PC-9 (cell line): ENCODE results near the gene MCU. TPM values are rescaled to one million over a fixed set of nuclear protein-coding genes. Genes with fewer than 3 reads are reported as not detected.

Experiments used
- BruUV-seq: library from RNA; stranded (reverse); fragments of 400-500 nt; replicated peaks from 2 replicates; lab custom pipeline; 2021; lab: Mats Ljungman, UMichigan
- CTCF ChIA-PET: fragments of 300-600 bp; sonication (Branson Sonifier 250); formaldehyde crosslinking; loops from one replicate; lab custom pipeline; 2022; ENCODE audit warnings: antibody characterized with exemption; lab: Charles Lee
- POLR2A ChIA-PET: fragments of 300-600 bp; sonication (Branson Sonifier 250); formaldehyde crosslinking; loops from one replicate; lab custom pipeline; 2022; ENCODE audit warnings: antibody characterized with exemption; ENCODE audit not compliant: unreplicated experiment; lab: Charles Lee
- DNase-seq, 2 experiments: peaks; one replicate each; pipeline versions ENCODE4 v3.0.0 to v3.0.0-alpha.2; 2015 to 2022; ENCODE audit warnings: mixed read lengths in 1 of 2
- H2AFZ ChIP-seq: fragments of 200-600 bp; sonication (generic); 2 replicates; pipeline ENCODE4 v1.8.1; 2017; ENCODE audit warnings: antibody characterized with exemption
- H3F3A ChIP-seq: fragments of 200-600 bp; sonication (generic); 2 replicates; pipeline ENCODE4 v1.8.1; 2017; ENCODE audit warnings: antibody characterized with exemption, mild to moderate bottlenecking, low read depth; ENCODE audit not compliant: insufficient read depth
- H3K27ac ChIP-seq: fragments of 200-600 bp; sonication (generic); 2 replicates; pipeline ENCODE4 v1.6.1; 2016; ENCODE audit warnings: mixed run types
- H3K27me3 ChIP-seq: fragments of 200-600 bp; sonication (generic); 2 replicates; pipeline ENCODE4 v1.6.1; 2016; ENCODE audit warnings: low read depth, mixed run types; ENCODE audit not compliant: insufficient read depth
- H3K36me3 ChIP-seq: fragments of 200-600 bp; sonication (generic); 2 replicates; pipeline ENCODE4 v1.6.1; 2016; ENCODE audit warnings: low read depth, mixed run types
- H3K4me1 ChIP-seq: fragments of 200-600 bp; sonication (generic); replicated peaks from 2 replicates; pipeline ENCODE4 v1.6.1; 2016; ENCODE audit warnings: mixed run types; ENCODE audit not compliant: insufficient read depth
- H3K4me2 ChIP-seq: fragments of 200-600 bp; sonication (generic); 2 replicates; pipeline ENCODE4 v1.6.1; 2017; ENCODE audit warnings: mixed run types
- H3K4me3 ChIP-seq: fragments of 200-600 bp; sonication (generic); 2 replicates; pipeline ENCODE4 v1.6.1; 2016; ENCODE audit warnings: mixed run types
- H3K79me2 ChIP-seq: fragments of 200-600 bp; sonication (generic); 2 replicates; pipeline ENCODE4 v1.6.1; 2017; ENCODE audit warnings: low read depth, mixed run types
- H3K9me2 ChIP-seq: fragments of 200-600 bp; sonication (generic); 2 replicates; pipeline ENCODE4 v1.8.1; 2017; ENCODE audit warnings: mild to moderate bottlenecking; ENCODE audit not compliant: insufficient read depth
- H3K9me3 ChIP-seq: fragments of 200-600 bp; sonication (generic); 2 replicates; pipeline ENCODE4 v1.8.1; 2016; ENCODE audit warnings: low read depth; ENCODE audit not compliant: insufficient read depth
- H4K20me1 ChIP-seq: fragments of 200-600 bp; sonication (generic); 2 replicates; pipeline ENCODE4 v1.8.1; 2017; ENCODE audit not compliant: insufficient read depth
- CTCF ChIP-seq: fragments of 200-600 bp; sonication (generic); conservative IDR thresholded peaks from 2 replicates; pipeline ENCODE4 v1.6.1; 2017; ENCODE audit warnings: mixed run types, antibody characterized with exemption, mild to moderate bottlenecking, moderate library complexity
- EZH2 ChIP-seq: fragments of 200-600 bp; sonication (generic); IDR thresholded peaks from 2 replicates; pipeline ENCODE4 v1.8.0; 2017; ENCODE audit warnings: antibody characterized with exemption, low read depth
- intact Hi-C: fragments of 100-400 bp; cut with micrococcal nuclease; formaldehyde crosslinking; loops from one replicate; pipeline ENCODE4 v1.10.0; 2022; ENCODE audit not compliant: unreplicated experiment
- total RNA-seq: library from RNA; stranded (reverse); gene quantifications from 2 replicates; pipeline ENCODE4 v1.2.3, GENCODE V29; 2021

The MCU gene
- total RNA-seq, 1 experiment from 2014 or later = 59.5 TPM

- H3K36me3 ChIP-seq = no peaks in the 10 kb centered on the region
- no peak for TF ChIP-seq CTCF
- no peak for TF ChIP-seq EZH2
Measured at GRCh38 chr10:72730479-72730878, 38.5 kb downstream of the MCU start.

GRCh38 chr10:72731916-72732419 is 40.0 kb downstream of the MCU start:
- H2AFZ ChIP-seq = no peak overlapping the region
- peaks cover 64% of the 10 kb centered on the region for H3K79me2 ChIP-seq
- BruUV-seq = no TSS peak
- H3K9me2 ChIP-seq = no peaks in the 10 kb centered on the region
- H3K4me3 ChIP-seq = no peak overlapping the region
- H3K27me3 ChIP-seq = no peaks in the 10 kb centered on the region
- intact Hi-C loops = no loop called here
- no peak overlapping the region for H3K4me2 ChIP-seq
- H3K4me1 ChIP-seq = peaks cover 17% of the 10 kb centered on the region
- TF ChIP-seq EZH2 = no peak
- TF ChIP-seq CTCF = no peak
- no peaks in the 10 kb centered on the region for H3K9me3 ChIP-seq
- H3K27ac ChIP-seq = peak overlapping the region; percentile 1; the same call in 1 of the 2 replicates
- no peaks in the 10 kb centered on the region for H4K20me1 ChIP-seq
- POLR2A ChIA-PET = interaction anchor here (0.5 kb wide), 1 partner anchor 364 kb away, joined by 11 read pairs; no protein-coding TSS in a partner anchor
- no peak for DNase-seq
- CTCF ChIA-PET = interaction anchor here (0.8 kb wide), 1 partner anchor 111 kb away, joined by 3 read pairs; no protein-coding TSS in a partner anchor
- H3F3A ChIP-seq = peaks cover 19% of the 10 kb centered on the region
- no peaks in the 10 kb centered on the region for H3K36me3 ChIP-seq

More at GRCh38 chr10:72730479-72730878, 38.5 kb downstream of the MCU start:
- Histone ChIP-seq H3K9me3 (no peaks in the 10 kb centered on the region), H3K4me3 (no peak overlapping the region), H4K20me1 (no peaks in the 10 kb centered on the region), H3K9me2 (no peaks in the 10 kb centered on the region), H3K4me1 (peaks cover 3% of the 10 kb centered on the region; the same call in 1 of the 2 replicates), H3F3A (peaks cover 4% of the 10 kb centered on the region; the same call in 1 of the 2 replicates), H2AFZ (no peak overlapping the region), H3K27me3 (no peaks in the 10 kb centered on the region), H3K79me2 (peaks cover 54% of the 10 kb centered on the region), H3K27ac (no peak overlapping the region), H3K4me2 (no peak overlapping the region)
- no TSS peak for BruUV-seq
- ChIA-PET POLR2A (interaction anchor here (0.6 to 0.7 kb wide), 2 partner anchors 11 to 474 kb away, joined by 3 to 6 read pairs; no protein-coding TSS in a partner anchor), CTCF (interaction anchor here (0.7 kb wide), 1 partner anchor 11 kb away, joined by 9 read pairs; no protein-coding TSS in a partner anchor)
- DNase-seq = no peak
- intact Hi-C loops = no loop called here

GRCh38 chr10:72732521-72732920 is 40.6 kb downstream of the MCU start:
- POLR2A ChIA-PET = interaction anchor here (0.5 kb wide), 1 partner anchor 363 kb away, joined by 11 read pairs; no protein-coding TSS in a partner anchor
- H4K20me1 ChIP-seq = no peaks in the 10 kb centered on the region
- H3K27me3 ChIP-seq = no peaks in the 10 kb centered on the region
- intact Hi-C loops = no loop called here
- H3K79me2 ChIP-seq = peaks cover 65% of the 10 kb centered on the region
- CTCF ChIA-PET = interaction anchor here (0.8 kb wide), 1 partner anchor 111 kb away, joined by 3 read pairs; no protein-coding TSS in a partner anchor
- peak overlapping the region; percentile 1; the same call in 1 of the 2 replicates for H3K27ac ChIP-seq
- H2AFZ ChIP-seq = no peak overlapping the region
- TF ChIP-seq CTCF = no peak
- TF ChIP-seq EZH2 = no peak
- H3K9me3 ChIP-seq = no peaks in the 10 kb centered on the region
- BruUV-seq = no TSS peak
- no peak overlapping the region for H3K4me3 ChIP-seq
- H3K36me3 ChIP-seq = no peaks in the 10 kb centered on the region
- no peak overlapping the region for H3K4me2 ChIP-seq
- peak in 1 of 2 experiments; percentile 62 for DNase-seq
- no peaks in the 10 kb centered on the region for H3K9me2 ChIP-seq
- peaks cover 20% of the 10 kb centered on the region for H3K4me1 ChIP-seq
- peaks cover 19% of the 10 kb centered on the region for H3F3A ChIP-seq
